ENCODE results near the gene EEF1B2.
"Not testable (repeated sequence)": the region's sequence is repeated elsewhere in the genome, so short reads cannot be mapped to it uniquely, and the experiment has no call there.

The EEF1B2 gene

DNA sequence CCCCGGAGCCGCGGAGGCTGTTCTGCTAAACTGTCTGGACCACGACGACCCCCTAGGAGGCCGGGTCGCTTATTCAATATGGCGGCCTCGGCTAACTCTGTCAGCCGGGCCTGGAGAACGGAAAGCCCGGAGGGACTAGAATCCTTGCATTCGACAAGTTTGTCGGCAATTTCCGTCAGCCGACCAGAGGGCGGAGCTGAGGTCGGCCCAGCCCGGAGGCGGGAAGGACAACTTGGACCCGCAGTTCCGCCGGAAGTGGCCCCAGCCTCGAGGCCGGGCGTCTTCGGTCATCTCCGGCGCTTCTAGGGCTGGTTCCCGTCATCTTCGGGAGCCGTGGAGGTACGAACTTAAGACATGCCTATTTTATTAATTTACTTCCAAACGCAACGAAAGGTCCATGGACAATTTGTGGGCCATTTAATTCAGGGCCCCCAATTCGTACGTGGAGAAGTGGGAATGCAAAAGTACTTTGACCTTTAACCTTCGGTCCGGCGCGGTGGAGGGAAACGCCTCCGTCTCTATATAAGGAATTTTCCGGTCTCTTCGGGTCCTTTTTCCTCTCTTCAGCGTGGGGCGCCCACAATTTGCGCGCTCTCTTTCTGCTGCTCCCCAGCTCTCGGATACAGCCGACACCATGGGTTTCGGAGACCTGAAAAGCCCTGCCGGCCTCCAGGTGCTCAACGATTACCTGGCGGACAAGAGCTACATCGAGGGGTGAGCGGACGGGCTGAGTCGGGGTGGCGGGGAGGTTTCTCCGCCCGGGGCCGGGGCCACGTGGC lies at the start of gene EEF1B2, which contains the start of gene NDUFS1:
TSS of gene EEF1B2 (plus strand) at position 550 of the 779 bp plus-strand sequence. CDS start at position 635, 85 bp downstream.
TSS of gene NDUFS1 (minus strand) at position 99 of the 779 bp plus-strand sequence. CDS start 5,766 bp downstream, outside the sequence.
- peak; percentile 84 for DNase-seq

- DNase-seq, result no peak
Observed at GRCh38 chr2:206112108-206112507, 47.6 kb upstream of the EEF1B2 start.

GRCh38 chr2:206112846-206113547 lies 46.7 kb upstream of the EEF1B2 start:
- DNase-seq, result no peak

DNA sequence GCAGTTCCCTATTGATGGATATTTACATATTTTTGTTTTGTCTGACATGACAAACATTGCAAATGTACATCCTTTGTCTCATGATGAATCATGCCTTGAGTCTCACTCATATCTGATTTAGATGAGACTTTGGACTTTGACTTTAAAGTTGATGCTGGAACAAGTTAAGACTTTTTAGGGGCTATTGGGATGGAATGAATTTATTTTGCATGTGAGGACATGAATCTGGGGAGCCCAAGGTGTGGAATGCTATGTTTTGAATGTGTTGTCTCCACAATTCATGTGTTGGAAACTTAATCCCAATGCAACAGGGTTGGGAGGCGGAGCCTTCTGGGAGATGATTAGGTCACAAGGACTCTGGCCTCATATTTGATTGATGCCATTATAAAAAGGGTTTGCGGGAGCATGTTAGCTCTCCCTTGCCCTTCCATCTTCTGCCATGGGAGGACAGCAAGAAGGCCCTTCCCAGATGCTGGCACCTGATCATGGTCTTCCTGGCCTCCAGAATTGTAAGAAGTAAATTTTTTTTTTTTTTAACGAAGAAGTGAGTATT lies 44.6 kb upstream of the EEF1B2 start:
- DNase-seq, result no peak

DNA sequence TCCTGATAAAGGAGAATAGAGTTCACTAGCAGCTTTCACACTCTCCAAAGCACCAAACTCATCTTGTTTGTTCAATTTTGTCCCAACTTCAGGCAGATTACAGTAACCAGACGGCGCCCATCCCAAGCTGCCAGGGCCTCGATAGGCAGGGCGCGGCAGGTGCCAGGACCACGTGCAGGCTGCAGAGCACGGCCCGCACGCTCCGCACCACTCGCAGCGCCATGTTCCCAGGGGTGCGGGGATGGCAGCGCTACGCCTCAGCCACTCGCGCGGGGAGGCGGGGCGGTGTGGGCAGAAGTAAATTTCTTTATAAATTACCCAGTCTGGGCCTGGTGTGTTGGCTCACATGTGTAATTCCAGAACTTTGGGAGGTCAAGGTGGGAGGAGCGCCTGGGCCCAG lies 43.4 kb upstream of the EEF1B2 start:
- no peak for DNase-seq

GRCh38 chr2:206122569-206122968 lies 37.1 kb upstream of the EEF1B2 start:
- not testable (repeated sequence) for DNase-seq

DNA sequence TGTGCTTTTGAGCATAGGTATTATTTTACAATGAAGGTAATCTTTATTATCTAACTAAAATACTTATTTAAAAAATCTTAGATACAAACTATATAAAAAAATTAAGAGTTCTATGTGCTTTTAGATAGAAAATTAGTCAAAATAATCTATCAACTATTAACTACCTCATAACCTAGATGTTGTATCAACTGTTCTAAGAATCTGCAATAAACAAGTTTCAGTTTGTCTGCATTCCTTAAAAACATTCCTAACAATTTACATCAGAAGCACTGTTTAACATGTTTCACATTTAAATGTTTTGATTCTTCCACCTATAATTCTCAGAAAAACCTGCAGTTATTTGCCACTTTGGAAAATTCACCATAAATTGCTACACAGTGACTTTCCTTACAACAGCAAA lies 33.8 kb upstream of the EEF1B2 start:
- DNase-seq, result no peak

DNA sequence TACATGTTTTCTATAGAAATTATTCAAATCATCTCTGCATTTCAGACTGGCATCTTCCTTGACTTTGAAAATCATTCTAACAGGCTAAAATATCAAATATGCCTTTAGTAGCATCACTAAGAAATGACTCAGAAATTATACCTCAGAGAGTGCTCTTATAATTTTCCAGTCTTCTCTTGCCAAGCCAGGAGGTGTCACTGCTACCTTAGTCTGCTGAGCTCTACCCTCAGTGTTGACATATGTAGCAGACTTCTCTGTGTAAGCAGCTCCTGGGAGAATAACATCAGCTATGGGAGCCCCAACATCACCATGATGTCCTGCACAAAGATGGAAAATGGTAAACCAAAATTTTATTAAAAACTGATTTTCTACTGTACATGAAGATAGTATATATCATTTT lies 32.0 kb upstream of the EEF1B2 start:
- DNase-seq, result no peak

- DNase-seq, result no peak
Observed at GRCh38 chr2:206143451-206143850, 16.2 kb upstream of the EEF1B2 start.

GRCh38 chr2:206144383-206144782 lies 15.3 kb upstream of the EEF1B2 start:
- DNase-seq, result no peak

- DNase-seq, result no peak
Observed at GRCh38 chr2:206145665-206146064, 14.0 kb upstream of the EEF1B2 start.

DNA sequence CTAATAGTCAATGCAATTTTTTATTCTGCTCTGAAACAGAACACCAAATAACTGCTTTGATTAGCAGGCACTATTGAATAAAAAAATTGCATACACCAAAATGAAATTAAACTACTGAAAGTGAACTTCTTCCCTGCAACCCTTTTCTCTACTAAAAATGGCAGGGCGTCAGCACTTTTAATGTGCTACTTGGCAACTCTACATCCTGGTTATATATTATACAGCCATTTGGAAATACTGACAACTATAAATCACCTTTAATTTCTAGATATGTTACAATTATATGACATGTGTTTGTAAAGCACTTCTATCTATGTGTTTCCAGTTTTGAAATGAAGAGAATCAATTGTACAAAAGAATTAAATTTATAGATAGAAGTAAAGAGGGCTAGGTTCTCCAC lies 10.4 kb upstream of the EEF1B2 start:
- no peak for DNase-seq

GRCh38 chr2:206150168-206150567 lies 9.5 kb upstream of the EEF1B2 start:
- no peak for DNase-seq

GRCh38 chr2:206150631-206151030 lies 9.1 kb upstream of the EEF1B2 start:
- DNase-seq, result no peak

DNA sequence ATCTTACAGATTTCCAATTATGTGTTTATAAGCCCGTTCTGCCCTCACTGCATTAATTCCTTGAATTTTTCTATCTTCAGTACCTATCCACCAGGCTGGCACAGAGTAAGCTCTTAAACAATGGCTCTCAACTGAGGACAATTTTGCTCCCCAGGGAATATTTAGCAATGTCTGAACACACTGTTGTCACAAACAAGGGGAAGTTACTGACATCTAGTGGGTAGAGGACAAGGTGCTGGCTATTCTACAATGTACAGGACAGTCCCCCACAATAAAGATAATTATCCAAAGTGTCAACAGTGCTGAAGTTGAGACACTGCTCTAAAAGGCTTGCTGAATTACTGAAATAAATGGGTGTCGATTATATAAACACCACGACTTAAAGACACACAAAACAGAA lies 5.5 kb upstream of the EEF1B2 start:
- no peak for DNase-seq

DNA sequence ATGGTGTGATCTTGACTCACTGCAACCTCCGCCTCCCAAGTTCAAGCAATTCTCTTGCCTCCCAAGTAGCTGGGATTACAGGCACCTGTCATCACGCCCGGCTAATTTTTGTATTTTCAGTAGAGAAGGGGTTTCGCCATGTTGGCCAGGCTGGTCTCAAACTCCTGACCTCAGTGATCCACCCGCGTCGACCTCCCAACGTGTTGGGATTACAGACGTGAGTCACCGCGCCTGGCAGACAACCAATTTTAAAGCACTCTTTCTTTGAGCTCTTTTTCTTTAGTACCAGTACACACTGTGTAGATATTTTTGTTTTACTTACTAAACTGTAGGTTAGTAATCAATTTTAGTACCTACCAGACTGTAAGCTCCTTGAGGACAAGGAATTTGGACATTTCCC lies 2.7 kb upstream of the EEF1B2 start:
- DNase-seq, result not testable (repeated sequence)

- no peak for DNase-seq
Observed at GRCh38 chr2:206158563-206159345, 941 bp upstream of the EEF1B2 start.

DNA sequence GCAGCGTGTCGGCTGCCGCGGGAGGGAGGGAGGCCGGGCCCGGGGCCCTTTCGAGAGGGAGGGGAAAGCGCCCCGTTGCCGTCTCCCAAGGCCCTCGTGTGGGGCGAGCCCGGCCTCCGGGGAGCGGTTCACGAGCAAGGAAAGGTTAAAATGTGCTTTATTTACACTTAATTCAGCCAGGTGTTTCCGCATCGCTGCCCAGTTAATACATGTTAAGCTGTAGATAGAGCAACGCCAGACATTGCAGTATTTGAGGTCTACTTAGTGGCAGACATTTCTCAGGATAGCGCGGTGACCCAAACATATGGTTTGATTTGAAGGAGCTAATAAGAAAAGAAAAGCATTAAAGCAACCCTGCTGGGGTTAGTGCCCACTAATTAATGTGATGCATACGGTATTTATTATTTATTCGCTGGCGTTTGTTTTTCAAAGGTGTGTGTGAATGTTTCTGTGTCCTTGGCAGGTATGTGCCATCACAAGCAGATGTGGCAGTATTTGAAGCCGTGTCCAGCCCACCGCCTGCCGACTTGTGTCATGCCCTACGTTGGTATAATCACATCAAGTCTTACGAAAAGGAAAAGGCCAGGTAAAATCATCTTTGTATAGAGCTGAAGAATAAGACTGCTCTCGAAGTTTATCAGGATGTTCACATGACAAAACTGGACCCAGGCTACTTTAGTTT lies 571 bp downstream of the EEF1B2 start:
- no peak for DNase-seq

- DNase-seq, result no peak
Observed at GRCh38 chr2:206160807-206161179, 1.1 kb downstream of the EEF1B2 start.

DNA sequence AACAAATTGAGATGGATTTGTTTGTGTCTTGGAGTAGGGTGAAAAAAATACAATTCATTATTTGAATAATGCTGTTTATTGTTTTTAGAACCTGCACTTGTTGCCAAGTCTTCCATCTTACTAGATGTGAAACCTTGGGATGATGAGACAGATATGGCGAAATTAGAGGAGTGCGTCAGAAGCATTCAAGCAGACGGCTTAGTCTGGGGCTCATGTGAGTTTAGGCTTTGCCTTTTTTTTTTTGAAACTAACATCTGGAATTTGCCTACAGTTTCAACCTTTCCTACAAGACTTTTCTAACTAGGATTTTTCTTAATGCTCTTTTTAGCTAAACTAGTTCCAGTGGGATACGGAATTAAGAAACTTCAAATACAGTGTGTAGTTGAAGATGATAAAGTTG lies 2.7 kb downstream of the EEF1B2 start:
- DNase-seq, result not testable (repeated sequence)

GRCh38 chr2:206163251-206163880 lies 3.7 kb downstream of the EEF1B2 start:
- DNase-seq, result no peak

DNA sequence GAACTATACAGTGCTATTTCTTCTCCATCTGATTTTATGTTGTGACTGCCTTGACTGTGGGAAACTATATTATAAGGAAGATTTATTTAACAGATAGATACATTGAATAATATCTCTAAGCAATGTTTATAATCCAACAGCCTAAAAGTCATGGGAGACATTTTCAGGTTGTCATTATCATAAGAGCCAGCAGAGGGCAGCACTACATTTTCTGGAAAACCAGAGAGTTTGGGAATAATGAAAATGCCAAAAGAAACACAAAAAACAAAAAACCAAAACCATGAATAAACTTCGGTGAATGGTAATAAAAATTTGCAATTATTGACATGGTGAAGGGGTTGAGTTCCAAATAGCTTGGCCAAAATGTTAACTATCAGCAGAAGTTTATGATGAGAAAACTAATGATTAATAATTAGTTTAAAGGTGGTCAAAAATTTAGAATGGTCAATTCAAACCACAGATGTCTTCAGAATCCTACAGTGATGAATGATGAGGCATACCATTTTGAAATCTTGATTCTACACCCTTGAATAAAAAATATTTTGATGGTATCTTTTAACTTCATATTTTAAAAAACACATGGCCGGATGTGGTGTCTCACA lies 4.7 kb downstream of the EEF1B2 start:
- no peak for DNase-seq

Data from NCI-H1048 (cell line).